HG03025 (cell line): Measurements from ENCODE around the gene NRTN.
A peak's percentile ranks its signal among the peaks of the same experiment; 100 is the strongest.

Experiments
- ATAC-seq: cut with Tn5 transposase; IDR thresholded peaks from one replicate; pipeline ENCODE4 v1.9.1; 2021; ENCODE audit warnings: mild to moderate bottlenecking, moderate library complexity; ENCODE audit not compliant: unreplicated experiment, low FRiP score

The NRTN gene

DNA sequence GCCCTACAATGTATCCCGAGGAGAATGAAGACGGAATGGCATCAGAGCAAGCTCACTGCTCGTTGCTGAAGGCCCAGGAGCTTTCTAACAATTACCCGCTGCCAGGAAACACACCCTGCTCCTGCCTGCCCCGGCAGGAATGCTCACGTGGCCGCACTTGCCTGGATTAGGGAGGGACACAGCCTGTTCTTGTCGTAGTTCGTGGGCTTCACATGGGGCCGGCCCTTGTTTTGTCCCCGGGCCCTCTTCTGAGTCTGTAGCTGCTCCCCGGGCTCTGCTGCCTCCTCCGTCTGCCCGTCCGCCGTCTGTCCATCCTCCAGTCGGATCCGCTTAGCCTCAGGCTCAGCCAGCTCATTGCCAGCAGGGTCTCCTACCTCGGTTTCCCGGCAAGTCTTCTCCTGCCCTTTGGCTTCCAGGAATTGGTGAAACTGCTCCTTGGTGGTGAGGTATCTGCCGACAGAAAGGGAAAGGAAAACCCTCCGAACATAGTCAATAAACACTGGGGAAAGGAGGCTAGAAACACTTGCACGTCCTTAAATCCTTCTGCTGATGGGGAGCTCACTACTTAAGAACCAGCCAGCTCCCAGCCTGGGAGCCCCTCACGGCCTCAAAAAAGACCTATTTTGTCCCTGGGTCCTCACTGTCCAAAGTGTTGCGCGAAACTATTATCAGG lies 14.8 kb upstream of the NRTN start:
- no peak for ATAC-seq

DNA sequence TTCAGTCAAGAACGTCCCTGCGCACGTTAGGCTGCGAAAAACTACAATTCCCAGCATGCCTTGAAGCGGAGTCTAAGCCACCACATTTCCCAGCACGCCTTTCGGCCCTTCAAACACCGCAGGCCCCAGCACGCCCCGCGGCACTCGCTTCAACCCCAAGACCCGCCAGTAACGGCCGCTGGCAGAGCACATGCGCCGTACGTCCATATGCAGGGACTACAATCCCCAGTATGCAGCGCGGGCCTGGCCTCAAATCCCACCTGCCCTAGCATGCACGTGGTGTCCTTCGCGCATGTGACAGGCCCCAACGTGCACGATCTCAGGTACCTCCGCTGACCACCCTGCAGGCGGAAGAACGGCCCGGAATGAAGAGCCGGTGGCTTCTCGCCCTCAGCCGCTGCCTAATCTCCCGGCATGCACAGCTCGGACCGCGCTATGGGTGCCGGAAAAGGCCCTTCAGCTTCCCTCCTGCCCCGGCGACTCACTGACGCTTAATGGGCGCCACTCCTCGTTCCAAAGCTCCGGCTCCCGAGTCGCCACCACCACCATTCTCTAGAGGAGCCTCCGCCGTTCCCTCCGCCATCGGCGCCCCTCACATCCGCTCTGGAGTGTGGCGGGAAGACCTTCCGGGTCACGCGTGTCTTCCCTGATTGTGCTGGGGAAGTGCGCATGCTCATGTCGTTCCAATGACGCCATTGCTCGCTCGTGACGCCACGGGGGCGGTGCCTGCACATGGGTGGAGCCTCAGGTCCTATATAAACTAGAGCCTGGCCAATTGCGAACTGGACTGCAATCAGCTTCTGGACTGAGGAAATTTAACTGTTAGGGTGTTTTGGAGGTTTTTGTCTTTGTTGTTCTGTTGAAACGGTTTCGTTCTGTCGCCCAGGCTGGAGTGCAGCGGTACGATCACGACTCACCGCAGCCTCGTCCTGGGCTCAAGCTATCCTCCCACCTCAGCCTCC lies 14.0 kb upstream of the NRTN start, which contains the start of gene DUS3L:
TSS of gene DUS3L (minus strand) at position 605 of the 962 bp plus-strand sequence. CDS start at position 583, 22 bp downstream.
- peak; percentile 77 for ATAC-seq

DNA sequence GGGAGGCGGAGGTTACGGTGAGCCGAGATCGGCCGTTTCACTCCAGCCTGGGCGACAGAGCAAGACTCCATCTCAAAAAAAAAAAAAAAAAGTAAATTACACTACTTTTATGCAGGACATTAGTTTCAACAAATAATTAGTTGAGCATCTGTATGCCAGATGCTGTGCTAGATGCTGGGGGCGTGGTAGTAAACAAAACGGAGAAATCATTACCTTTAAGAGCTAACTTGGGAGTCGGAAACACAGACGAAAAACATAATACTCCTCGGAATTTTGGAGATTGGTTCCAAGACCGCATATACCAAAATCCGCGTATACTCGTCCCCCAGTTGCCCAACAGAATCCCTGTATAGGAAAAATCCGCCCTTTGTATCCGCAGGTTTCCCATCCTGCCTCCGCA lies 12.6 kb upstream of the NRTN start:
- ATAC-seq, result no peak

DNA sequence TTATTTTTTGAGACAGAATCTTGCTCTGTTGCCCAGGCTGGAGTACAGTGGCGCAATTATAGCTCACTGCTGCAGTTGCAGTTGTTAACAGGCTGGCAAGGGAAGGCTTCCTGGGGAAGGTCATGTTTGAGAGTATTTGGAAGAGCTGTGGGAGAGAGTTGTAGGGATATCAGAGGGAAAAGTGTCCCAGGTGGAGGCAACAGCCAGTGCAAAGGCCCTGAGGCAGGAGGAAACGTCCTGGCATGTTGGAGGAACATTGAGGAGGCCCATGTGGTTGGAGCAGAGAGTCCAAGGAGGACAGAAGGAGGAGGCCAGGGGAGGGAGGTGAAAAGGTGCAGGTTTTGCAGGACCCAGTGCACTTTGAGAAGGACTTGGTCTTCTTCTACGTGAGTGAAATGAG lies 11.7 kb upstream of the NRTN start:
- ATAC-seq, result no peak

DNA sequence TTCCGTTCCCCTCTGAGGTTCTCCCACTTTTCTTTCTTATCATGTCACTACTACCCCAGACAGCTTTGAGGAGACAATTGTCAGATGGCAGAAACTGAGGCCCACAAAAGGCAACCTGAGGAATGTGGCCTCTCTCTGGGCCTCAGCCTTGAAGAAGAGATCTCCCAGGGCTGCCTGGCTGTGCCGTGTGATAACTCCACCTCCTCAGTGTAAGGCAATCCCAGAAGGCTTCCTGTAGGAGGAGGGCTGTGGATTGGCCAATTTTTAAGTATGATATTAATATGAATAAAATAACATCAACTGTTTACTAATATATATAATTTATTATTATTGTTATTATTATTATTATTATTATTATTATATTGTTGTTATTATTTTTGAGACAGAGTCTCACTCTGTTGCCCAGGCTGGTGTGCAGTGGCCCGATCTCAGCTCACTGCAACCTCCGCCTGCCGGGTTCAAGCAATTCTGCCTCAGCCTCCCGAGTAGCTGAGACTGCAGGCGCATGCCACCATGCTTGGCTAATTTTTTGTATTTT lies 9.4 kb upstream of the NRTN start:
- no peak for ATAC-seq

DNA sequence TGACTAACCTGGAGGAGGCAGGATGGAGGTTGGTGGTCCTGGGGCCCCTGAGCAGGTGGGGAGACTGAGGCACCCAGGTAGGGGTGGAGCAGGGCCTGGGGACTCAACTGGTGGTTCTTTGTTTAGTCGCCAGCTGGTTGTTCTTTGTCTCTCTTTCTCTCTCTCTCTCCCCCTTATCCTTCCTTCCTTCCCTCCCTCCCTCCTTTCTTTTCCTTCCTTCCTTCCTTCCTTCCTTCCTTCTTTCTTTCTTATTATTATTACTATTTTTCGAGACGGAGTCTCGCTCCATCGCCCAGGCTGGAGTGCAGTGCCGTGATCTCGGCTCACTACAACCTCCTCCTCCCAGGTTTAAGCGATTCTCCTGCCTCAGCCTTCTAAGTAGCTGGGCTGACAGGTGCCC lies 6.6 kb upstream of the NRTN start:
- ATAC-seq, result no peak

DNA sequence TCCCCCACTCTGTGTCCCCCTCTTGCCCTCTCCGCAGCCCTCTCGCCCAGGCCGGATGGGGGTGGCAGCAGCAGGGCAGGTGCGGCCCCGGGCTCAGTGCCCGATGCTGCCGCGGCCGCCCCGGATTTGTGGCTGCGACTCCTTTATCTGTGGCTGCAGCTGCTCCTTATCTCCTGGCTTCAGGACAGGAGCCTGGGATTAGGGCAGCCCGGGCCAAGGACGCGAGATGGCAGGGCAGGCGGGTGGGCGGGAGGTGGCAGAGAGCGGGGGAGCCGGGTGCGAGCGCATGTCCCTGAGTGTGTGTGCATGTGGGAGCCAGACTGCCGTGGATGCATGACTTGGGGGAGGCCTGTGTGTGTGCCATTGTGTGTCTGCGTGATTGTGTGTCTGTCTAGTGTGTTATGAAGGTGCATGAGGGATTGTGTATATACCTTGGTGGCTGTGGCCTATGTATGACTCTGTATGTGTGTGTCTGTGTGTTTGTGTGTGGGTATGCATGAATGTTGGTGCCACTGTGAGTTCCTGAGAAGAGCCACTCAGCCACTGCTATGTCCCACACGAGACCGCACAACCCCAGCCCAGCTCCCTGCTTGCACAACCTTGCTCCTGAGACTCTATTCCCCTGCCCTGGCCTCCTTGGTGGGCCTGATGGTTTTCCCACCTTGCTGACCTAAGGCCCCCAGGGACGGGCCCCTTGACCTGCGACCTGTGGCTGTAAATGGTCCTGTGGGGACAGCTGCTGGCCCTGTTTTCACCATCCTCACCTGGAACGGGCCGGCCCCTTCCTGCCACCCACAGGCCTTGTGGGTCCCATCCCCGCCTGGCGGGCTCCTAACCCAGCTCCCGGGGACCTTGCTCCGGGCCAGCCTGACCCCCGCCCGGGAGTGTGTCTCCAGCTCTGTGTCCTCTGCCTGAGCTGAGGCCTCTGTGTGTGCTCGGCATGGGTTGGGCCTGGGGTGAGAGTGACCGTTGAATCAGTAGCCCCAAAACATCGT lies 5.3 kb upstream of the NRTN start:
- no peak for ATAC-seq

DNA sequence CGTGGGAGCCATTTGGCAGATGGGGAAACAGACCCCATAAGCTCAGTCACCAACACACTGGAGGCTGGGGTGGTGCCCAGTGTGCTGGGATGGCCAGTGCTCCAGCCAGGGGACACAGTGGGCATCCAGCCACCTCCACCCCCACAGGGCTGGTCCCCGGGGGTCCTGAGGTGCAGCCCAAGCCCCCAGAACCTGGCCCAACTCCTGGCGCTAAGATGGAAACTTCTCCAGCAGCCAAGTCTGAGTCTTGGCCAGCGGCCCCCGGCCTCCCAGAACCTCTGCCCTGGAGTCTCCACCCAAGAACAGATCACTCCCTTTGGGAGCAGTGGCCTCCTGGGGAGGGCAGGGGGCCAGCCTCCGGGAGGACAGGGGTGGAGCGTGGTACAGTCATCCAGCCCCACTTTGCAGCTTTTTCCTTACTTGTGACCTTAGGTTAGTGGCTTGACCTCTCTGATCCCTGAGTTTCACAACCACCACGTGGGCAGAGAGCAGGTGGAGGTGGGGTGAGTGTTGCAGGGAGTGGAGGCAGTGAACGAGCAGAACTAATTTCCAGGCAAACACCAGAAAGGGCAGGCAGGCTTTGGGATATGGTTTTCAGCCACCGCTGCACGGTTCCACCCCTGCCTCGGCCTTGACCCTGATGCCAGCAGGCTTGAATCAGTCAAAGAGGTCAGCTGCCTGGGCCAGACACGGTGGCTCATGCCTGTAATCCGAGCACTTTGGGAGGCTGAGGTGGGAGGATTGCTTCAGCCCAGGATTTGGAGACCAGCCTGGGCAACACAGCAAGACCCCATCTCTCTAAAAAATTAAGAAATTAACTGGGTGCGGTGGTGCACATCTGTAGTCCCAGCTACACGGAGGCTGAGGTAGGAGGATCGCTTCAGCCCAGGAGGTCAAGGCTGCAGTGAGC lies 4.3 kb upstream of the NRTN start:
- no peak for ATAC-seq

DNA sequence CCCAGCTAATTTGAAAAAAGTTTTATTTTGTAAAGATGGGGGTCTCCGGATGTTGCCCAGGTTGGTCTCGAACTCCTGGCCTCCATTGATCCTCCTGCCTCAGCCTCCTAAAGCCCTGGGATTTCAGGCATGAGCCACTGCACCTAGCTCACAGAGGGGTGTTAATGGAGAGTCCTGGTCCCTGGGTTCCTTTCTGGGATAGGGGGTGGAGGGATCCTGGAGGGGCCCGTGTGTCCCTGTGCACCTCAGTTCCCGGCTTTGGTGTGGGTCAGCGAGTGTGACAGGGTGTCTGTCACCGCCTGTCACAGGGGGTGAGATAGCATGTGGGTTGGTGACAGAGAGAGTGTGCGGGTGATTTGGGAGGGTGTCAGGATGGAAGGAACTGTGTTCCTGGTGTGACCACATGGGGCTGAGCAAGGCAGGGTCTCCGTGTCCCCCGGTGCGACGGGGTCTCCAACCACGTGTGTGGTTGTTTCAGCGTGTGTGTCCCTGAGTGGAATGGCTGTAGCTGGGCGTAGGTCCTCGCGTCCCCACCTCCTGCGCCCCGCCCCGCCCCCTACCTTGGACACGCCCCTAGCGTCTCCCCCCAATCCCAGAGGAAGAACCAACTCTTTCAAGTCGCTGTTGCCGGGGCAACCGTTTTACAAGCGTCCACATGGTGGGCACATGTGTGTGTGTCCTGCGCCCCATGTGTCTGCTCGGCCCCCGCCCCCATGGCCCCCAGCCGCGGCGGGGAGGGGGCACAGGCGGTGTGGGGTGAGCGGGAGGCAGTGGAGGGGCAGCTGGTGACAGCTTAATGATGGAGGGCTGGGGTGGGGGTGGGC lies 2.9 kb upstream of the NRTN start:
- ATAC-seq, result no peak

DNA sequence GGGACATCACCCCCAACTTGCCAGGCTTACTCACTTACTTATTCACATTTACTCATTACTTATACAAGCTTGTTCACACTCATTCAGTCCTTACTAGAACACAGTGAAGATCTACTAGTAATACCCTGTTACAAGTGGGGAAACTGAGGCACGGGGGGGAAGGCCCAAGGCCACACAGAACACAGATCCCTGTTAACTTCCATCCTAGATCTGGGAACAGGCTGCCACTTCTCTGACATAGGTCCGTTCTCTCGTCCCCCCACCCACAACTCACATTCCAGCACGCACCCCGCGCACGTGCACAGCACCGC lies 1.5 kb upstream of the NRTN start:
- ATAC-seq, result no peak

DNA sequence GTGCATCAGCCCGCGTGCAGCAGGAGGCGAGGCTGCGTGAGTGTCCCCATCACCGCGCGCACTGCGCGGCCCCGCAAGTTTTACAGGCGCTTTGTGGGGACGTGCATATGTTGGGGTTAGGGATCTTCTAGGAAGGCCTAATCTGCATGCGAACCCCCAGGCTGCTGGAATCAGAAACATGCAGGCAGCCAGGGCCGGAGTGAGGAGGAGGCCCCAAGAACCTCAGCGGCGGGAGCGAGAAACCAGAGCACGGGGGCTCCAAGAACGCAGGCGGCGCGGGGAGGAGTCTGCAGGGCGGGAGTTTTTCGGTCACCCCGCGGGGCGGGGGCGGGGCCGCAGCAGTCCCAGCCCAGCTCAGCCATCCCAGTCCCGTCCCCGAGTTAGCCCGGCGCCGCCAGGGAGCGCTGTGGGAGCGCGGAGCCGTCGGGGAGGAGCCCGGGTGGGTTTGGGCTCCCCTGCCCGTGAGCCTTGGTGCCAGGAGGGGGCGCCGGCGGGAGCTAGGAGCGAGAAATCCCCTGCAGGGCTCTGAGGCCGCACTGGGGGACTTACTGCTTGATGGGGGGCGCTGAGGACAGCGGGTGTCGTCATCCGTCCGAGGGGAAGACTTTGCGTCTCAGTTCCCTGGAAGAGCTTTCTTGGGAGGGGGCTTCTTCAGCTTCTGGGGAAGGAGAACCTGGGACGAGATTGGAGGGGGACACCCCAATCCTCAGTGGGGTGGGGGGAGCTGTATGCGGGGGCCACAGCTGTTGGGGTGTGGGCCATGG lies 933 bp upstream of the NRTN start:
- no peak for ATAC-seq

DNA sequence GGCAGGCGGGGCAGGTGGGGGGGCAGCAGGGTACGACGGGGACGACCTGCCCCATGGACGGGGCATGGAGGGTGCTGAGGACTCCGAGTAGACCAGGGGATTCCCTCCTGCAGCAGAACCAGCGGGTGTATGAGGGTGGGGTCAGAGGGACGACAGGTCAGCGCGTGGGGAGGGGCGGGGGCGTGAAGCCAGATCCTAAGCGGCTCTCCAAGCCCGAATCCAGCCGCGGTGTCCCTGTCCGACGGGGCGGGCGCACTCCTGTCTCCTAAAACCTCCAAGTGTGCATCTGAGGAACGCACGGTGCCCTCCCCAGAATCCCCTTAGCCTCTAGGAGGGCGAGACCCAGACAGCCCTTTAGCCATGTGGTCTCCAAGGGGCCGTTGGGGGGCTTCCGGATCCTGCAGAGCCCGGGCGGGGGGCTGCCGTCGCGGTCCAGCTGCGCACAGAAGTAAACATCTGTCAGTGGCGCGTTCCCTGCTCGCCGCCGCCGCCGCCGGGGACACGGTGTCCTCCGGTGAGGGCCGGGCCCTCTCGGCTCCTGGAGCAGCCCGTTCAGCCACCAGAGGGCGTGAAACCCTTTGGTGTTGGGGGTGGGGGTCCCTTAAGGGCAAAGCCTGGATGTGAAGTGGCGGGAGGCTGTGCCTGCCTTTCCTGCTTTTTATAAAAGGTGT lies 730 bp downstream of the NRTN start:
- no peak for ATAC-seq

DNA sequence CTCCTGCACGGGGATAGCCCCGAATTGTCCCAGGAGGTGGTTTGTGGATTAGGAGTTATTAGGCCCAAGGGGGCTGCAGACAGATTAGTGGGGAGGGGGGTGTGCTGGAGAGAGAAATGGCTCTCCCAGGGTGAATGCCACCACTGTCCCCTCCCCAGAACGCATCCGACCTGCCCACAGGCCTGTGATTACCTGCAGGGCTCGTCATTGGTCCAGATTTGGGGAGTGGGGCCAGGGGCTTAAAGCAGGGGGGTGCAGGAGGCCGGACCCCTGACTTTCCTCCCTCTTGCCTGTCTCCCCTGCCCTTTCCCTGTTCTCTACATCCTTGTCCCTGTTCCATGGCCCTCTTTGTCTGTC lies 1.2 kb downstream of the NRTN start:
- ATAC-seq, result no peak

DNA sequence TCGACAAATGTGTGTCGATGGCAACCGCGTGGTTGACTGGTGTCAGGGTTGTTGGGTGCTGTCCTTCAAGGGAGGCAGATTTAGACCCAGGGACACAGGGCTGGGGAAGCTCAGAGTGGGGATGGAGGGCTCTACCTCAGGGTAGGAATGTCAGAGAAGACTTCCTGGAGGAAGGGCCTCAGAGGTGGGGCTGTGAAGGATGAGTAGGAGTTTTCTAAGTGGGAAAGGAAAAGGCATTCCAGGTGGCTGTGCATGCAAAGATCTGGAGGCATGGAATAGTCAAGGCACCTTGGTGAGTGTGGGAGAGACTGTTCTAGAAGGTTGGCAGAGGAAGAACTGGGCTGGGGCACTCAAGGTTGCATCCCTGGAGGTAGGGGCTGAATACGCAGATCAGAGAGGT lies 2.0 kb downstream of the NRTN start:
- ATAC-seq, result no peak

DNA sequence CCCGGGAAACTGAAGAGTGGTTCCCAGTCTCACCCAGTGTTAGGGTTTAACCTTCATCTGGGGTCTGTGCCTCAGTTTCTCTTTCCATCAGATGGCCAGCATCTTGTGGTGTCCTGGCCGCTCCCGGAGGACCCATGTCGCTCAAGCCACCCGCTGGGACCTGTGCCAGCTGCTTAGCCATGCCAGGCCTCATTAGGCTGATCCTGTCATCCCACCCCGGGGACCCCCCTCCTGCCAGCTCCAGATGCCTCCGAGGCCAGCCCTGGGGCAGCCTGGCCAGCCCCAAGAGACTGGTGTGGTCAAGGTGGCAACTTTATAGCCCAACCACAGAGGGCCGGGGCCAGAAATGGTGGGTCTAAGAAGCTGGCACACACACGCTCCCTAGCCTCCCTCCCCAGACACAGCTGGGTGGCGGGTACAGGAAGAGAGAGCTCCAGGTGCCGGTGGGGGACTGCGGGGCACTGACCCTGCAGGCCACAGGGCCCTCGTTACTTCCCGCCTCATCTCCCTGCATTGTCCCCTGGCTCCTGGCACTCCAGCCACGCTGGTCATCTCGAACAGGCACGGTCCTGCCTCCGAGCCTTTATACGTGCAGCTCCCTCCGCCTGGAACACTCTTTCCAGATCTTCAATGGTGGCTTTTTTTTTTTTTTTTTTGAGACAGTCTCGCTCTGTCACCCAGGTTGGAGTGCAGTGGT lies 3.4 kb downstream of the NRTN start:
- ATAC-seq, result no peak

DNA sequence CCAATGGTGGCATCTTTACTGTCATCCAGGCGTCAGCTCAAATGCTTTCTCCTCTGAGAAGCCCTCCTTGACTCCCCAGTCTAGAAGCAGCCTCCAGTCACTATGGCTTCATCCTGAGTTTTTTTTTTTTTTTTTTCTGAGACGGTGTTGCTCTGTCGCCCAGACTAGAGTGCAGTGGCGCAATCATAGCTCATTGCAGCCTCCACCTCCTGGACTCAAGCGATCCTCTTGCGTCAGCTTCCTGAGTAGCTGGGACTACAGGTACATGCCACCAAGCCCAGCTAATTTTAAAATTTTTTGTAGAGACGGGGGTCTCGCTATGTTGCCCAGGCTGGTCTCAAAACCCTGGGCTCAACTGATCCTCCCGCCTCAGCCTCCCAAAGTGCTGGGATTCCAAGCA lies 4.2 kb downstream of the NRTN start:
- no peak for ATAC-seq

DNA sequence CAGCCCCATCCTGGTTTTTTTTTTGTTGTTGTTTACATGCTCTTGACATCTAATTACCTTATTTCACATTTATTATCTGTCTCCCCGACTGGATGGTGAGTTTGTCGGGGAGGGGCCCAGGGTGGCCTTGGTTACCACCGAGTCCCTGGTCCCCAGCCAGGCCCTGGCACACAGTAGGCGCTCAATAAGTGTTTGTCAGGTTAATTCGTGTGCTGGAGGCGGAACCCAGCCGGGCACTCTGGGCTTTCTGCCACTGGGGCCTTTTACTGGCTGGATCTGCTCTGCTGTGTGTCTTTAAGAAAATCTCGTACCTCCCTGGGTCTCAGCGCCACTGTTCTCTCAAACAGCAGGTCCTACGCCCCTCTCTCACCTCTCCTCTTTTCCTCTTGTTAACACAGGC lies 4.6 kb downstream of the NRTN start:
- ATAC-seq, result no peak
